Transverse colon (tissue), 3 donors: ENCODE data around the gene GPR152.

ENCODE experiments used
- CTCF ChIP-seq, 5 experiments: fragments of 200-600 bp in 3 of 5; fragments of 450-650 bp in 2 of 5; sonication (generic) in 3 of 5; IDR thresholded peaks; 1 replicate in 2 of 5; 2 replicates in 3 of 5; pipeline ENCODE4 v1.5.1; 2016 to 2017; ENCODE audit warnings: antibody characterized with exemption in 5 of 5, inconsistent platforms in 3 of 5, mild to moderate bottlenecking in 2 of 5, moderate library complexity in 1 of 5
- POLR2A ChIP-seq: fragments of 450-650 bp; IDR thresholded peaks from one replicate; pipeline ENCODE4 v1.6.1; 2016; ENCODE audit warnings: antibody characterized with exemption, mild to moderate bottlenecking, moderate library complexity

GRCh38 chr11:67412495-67413179 lies 39.9 kb downstream of the GPR152 start:
- TF ChIP-seq POLR2A (no peak), CTCF (IDR thresholded peaks at IDR 0.05) (no peak)
